HG03135 (cell line): ENCODE measurements around the gene PGC.

Experiments used
- ATAC-seq: cut with Tn5 transposase; IDR thresholded peaks from one replicate; pipeline ENCODE4 v1.9.1; 2021; ENCODE audit warnings: mild to moderate bottlenecking, moderate library complexity; ENCODE audit not compliant: unreplicated experiment

PGC gene

DNA sequence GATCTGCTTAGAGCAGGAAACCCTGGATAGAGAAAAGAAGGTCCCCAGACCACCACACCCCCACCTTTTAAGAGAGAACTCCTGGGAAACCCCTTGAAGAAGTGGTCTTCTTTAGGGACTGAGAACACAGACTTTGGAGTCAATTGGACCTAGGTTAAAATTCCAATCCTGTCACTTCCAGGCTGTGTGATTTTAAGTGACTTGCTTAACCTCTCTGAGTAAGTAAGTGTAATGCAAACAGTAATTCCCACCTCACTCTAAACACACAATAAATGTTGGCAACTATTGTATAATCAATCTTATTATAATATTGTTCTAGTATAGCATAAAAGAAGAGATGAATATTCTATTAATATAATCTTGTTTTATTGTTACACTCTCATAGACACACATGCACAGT, 15.0 kb downstream of the PGC start:
- ATAC-seq, result no peak

- ATAC-seq, result no peak
Measured at GRCh38 chr6:41731561-41732086, 15.6 kb downstream of the PGC start.

- no peak for ATAC-seq
Measured at GRCh38 chr6:41730531-41731436, 16.4 kb downstream of the PGC start.

DNA sequence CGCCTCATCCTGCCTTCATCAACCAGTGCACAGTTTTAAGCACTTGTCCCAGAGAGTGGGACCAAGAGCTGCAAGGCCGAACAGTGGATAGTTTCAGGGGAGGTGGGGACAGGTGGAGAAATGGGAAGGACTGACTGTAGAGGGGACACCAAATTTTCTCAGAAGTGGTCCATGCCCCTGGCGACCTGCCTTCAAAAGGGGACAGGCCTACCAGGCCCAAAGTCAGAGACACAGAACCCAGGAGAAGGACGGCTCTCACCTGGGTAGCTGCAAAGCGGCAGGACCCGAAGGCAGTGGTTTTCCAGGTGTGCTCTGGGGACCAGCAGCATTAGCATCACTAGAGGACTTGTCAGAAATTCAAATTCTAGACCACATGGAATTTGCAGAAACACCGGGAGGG, 17.6 kb downstream of the PGC start:
- no peak for ATAC-seq

DNA sequence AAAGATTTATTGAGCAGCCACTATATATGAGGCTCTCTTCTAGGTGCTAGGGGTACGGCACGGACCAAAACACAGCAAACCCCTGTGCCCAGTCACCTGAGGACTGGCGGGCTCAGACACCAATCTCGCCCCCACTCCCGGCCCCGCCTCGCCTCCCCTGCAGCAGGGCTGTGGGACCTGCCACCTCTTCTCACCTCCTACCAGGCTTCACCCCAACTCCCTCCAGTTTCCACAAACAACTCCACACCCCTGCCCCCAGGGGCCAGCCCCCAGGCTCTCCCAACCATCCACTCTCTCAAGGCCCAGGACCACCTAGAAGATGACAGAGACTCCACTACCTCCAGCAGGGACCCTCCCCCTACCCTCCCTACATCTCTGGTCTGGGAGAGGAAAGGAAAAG, 18.2 kb downstream of the PGC start:
- ATAC-seq, result no peak

GRCh38 chr6:41728073-41728936, 18.9 kb downstream of the PGC start:
- ATAC-seq, result no peak

GRCh38 chr6:41727705-41728072, 19.5 kb downstream of the PGC start:
- no peak for ATAC-seq

GRCh38 chr6:41726876-41727275, 20.3 kb downstream of the PGC start:
- no peak for ATAC-seq

GRCh38 chr6:41724586-41725501, 22.4 kb downstream of the PGC start:
- ATAC-seq, result no peak

DNA sequence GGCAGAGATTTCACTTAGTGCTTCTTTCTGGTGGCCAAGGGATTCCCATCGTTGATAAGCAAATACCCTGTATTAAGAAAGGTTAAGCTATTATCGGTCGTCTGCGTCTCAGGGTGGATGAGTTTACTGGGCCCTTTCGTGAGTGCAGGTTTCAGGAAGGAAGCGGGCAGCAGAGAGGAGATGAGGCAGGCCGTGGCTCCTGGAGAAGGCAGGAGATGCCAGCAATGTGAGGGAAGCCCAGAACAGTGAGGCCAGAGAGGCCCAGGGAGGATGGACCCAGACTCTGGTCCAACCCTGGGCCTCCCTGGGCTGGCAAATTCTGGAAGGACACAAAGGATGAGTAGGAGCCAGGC, 23.0 kb downstream of the PGC start:
- no peak for ATAC-seq

- peak; percentile 71 for ATAC-seq
Measured at GRCh38 chr6:41723530-41724227, 23.5 kb downstream of the PGC start.

GRCh38 chr6:41722969-41723529, 24.1 kb downstream of the PGC start:
- ATAC-seq, result no peak

DNA sequence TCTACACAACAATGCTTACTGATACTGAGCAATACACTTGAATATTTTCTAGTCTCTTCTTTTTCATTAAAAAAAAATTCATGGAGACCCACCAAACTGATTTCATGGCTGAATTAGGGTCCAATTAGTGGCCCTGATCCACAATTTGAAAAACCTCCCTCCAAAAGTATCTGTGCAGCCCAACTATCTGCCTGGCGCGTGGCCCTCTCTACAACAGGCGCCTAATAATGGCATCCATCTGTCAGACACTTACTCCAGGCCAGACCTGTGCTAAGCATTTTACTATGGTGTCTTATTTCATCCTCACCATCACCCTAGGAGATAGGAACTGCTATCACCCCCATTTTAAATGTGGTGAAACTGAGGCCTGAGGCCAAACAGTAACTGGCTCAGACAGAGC, 25.8 kb downstream of the PGC start:
- ATAC-seq, result no peak

- ATAC-seq, result no peak
Measured at GRCh38 chr6:41720783-41721182, 26.4 kb downstream of the PGC start.

GRCh38 chr6:41720262-41720620, 27.0 kb downstream of the PGC start:
- no peak for ATAC-seq

GRCh38 chr6:41719436-41720261, 27.5 kb downstream of the PGC start:
- ATAC-seq, result no peak

DNA sequence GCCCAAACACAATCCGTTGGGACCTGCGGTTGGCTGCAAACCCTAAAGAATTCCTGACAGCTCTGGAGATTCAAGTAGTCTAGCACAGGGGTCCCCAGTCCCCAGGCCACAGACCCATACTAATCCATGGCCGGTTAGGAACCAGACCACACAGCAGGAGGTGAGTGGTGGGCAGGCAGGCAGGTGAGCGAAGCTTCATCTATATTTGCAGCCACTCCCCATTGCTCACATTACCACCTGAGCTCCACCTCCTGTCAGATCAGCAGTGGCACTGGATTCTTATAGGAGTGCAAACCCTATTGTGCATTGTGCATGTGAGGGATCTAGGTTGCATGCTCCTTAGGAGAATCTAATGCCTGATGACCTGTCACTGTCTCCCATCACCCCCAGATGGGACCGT, 28.4 kb downstream of the PGC start:
- ATAC-seq, result no peak

- no peak for ATAC-seq
Measured at GRCh38 chr6:41717392-41717736, 29.8 kb downstream of the PGC start.
